Measurements from ENCODE around the gene PPAN. TPM values are rescaled to one million over a fixed set of nuclear protein-coding genes. Genes with fewer than 3 reads are reported as not detected.

PPAN gene
- polyA plus RNA-seq, 1 donor (not counting 4 experiments of a cell fraction or from before 2014, with no cell fraction given): 32.3 TPM

DNA sequence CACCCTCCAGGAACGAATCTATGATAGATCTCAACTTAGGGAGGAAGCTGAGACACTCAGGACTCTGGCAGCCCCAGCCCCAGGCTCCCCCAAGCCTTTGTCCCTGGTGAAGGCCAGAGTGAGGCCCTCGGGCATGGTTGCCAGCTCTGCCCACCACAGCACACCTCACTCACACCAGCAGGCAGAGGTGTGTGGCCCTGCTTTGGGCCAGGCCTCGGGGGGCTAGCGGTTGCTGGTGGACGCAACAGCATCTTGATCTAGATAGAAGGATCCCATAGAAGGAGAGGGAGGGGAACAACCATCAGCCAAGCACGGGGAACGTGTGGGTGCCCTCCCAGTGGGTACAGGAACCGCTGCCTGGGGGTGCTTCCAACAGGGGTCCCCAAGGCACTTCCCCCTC lies 51.9 kb downstream of the PPAN start:
- TF ChIP-seq, protein P1, sequence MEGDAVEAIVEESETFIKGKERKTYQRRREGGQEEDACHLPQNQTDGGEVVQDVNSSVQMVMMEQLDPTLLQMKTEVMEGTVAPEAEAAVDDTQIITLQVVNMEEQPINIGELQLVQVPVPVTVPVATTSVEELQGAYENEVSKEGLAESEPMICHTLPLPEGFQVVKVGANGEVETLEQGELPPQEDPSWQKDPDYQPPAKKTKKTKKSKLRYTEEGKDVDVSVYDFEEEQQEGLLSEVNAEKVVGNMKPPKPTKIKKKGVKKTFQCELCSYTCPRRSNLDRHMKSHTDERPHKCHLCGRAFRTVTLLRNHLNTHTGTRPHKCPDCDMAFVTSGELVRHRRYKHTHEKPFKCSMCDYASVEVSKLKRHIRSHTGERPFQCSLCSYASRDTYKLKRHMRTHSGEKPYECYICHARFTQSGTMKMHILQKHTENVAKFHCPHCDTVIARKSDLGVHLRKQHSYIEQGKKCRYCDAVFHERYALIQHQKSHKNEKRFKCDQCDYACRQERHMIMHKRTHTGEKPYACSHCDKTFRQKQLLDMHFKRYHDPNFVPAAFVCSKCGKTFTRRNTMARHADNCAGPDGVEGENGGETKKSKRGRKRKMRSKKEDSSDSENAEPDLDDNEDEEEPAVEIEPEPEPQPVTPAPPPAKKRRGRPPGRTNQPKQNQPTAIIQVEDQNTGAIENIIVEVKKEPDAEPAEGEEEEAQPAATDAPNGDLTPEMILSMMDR (optimal IDR thresholded peaks at IDR 0.05 in 1 of 3, IDR thresholded peaks at IDR 0.05 in 1 of 3, conservative IDR thresholded peaks at IDR 0.05 in 1 of 3; ENCODE audit: extremely low read depth in 1 of 3, insufficient read depth in 2 of 3, low read length in 3 of 3): no peak
- TF ChIP-seq EZH2 (IDR thresholded peaks at IDR 0.05; ENCODE audit: low read length): no peak
- H3K4me2 ChIP-seq (ENCODE audit: control insufficient read depth, extremely low read depth, insufficient read depth, low read depth, low read length): no peak overlapping the region
- H3K9me1 ChIP-seq (ENCODE audit: control insufficient read depth, extremely low read depth, insufficient read depth, low read length): no peaks in the 10 kb centered on the region
- H3K27me3 ChIP-seq (ENCODE audit: control insufficient read depth, extremely low read depth, insufficient read depth, low read length): no peaks in the 10 kb centered on the region
- peaks cover 43 to 51% of the 10 kb centered on the region in 2 experiments for H3K36me3 ChIP-seq (ENCODE audit: control insufficient read depth in 2 of 2, extremely low read depth in 1 of 2, insufficient read depth in 2 of 2, low read length in 2 of 2)
- dilution Hi-C loops (cut with MboI; ENCODE audit: extremely low pct_ligation_motif_present, low sequenced_read_pairs): no loop called here
- no peak overlapping the region for H3K9ac ChIP-seq (ENCODE audit: control insufficient read depth, extremely low read depth, insufficient read depth, low read length)
- no peaks in the 10 kb centered on the region for H3K79me2 ChIP-seq (ENCODE audit: control insufficient read depth, insufficient read depth, low read length)
- no peak for FAIRE-seq
- H3K9me3 ChIP-seq (ENCODE audit: control insufficient read depth, low read depth, low read length): no peaks in the 10 kb centered on the region
- no peak overlapping the region for H3K27ac ChIP-seq (ENCODE audit: control insufficient read depth, insufficient read depth, low read length)
- no peaks in the 10 kb centered on the region for H4K20me1 ChIP-seq (ENCODE audit: control insufficient read depth, extremely low read depth, insufficient read depth, low read length)
- H3K4me1 ChIP-seq (ENCODE audit: control insufficient read depth, extremely low read depth, insufficient read depth, low read length): no peaks in the 10 kb centered on the region
- no peak for DNase-seq (ENCODE audit: low read depth, low spot score)
- no peak overlapping the region for H2AFZ ChIP-seq (ENCODE audit: control insufficient read depth, low read length)
- H3K4me3 ChIP-seq (ENCODE audit: control insufficient read depth in 2 of 3, extremely low read depth in 1 of 3, insufficient read depth in 2 of 3, low read depth in 1 of 3, low read length in 3 of 3): no peak overlapping the region

DNA sequence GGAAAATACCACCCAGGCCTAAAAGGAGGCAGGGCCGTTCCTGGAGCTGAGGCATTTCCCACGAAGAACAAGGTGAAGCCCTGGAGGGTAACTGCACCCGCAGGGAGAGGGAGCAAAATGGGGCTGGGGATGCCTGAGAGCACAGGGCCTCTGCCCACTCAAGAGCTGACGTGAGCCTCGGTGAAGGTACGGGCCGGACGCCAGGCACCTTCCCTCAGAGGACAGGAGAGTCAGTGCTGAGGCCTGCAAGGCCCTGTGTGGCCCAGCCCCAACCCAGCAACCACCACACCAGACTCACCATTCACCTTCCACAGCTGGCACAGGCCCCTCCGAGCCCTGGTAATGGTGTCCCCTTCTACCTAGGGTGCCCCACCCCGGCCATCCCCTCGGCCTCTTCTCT lies 52.3 kb downstream of the PPAN start:
- FAIRE-seq: no peak

More for the DNA sequence above, 52.3 kb downstream of the PPAN start:
- Histone ChIP-seq H3K27me3 (ENCODE audit: control insufficient read depth, extremely low read depth, insufficient read depth, low read length) (no peaks in the 10 kb centered on the region), H4K20me1 (ENCODE audit: control insufficient read depth, extremely low read depth, insufficient read depth, low read length) (no peaks in the 10 kb centered on the region), H3K27ac (ENCODE audit: control insufficient read depth, insufficient read depth, low read length) (no peak overlapping the region), H3K9me3 (ENCODE audit: control insufficient read depth, low read depth, low read length) (no peaks in the 10 kb centered on the region), H3K4me1 (ENCODE audit: control insufficient read depth, extremely low read depth, insufficient read depth, low read length) (no peaks in the 10 kb centered on the region), H3K79me2 (ENCODE audit: control insufficient read depth, insufficient read depth, low read length) (no peaks in the 10 kb centered on the region), H3K4me2 (ENCODE audit: control insufficient read depth, extremely low read depth, insufficient read depth, low read depth, low read length) (no peak overlapping the region), H2AFZ (ENCODE audit: control insufficient read depth, low read length) (no peak overlapping the region), H3K9ac (ENCODE audit: control insufficient read depth, extremely low read depth, insufficient read depth, low read length) (no peak overlapping the region), H3K4me3 (ENCODE audit: control insufficient read depth in 2 of 3, extremely low read depth in 1 of 3, insufficient read depth in 2 of 3, low read depth in 1 of 3, low read length in 3 of 3) (no peak overlapping the region), H3K36me3 (ENCODE audit: control insufficient read depth in 2 of 2, extremely low read depth in 1 of 2, insufficient read depth in 2 of 2, low read length in 2 of 2) (peaks cover 43 to 53% of the 10 kb centered on the region in 2 experiments), H3K9me1 (ENCODE audit: control insufficient read depth, extremely low read depth, insufficient read depth, low read length) (no peaks in the 10 kb centered on the region)
- dilution Hi-C loops (cut with MboI; ENCODE audit: extremely low pct_ligation_motif_present, low sequenced_read_pairs): no loop called here
- no peak for DNase-seq (ENCODE audit: low read depth, low spot score)
- TF ChIP-seq EZH2 (IDR thresholded peaks at IDR 0.05; ENCODE audit: low read length): no peak
- TF ChIP-seq, protein P1 (optimal IDR thresholded peaks at IDR 0.05 in 1 of 3, IDR thresholded peaks at IDR 0.05 in 1 of 3, conservative IDR thresholded peaks at IDR 0.05 in 1 of 3; ENCODE audit: extremely low read depth in 1 of 3, insufficient read depth in 2 of 3, low read length in 3 of 3): no peak
